Osteocyte (in vitro differentiated cells): ENCODE results near the gene TTLL8. TPM values are rescaled to one million over a fixed set of nuclear protein-coding genes. Genes with fewer than 3 reads are reported as not detected.
A peak's percentile ranks its signal among the peaks of the same experiment; 100 is the strongest.

ENCODE experiments used
- DNase-seq: peaks from one replicate; pipeline ENCODE4 v3.0.0; 2021; ENCODE audit warnings: mixed read lengths; ENCODE audit not compliant: unreplicated experiment; ENCODE audit errors: extremely low spot score
- H3K27ac Mint-ChIP-seq: one replicate; pipeline ENCODE4 v1.8.0; 2021; ENCODE audit warnings: mild to moderate bottlenecking, mixed read lengths; ENCODE audit not compliant: unreplicated experiment
- H3K27me3 Mint-ChIP-seq: one replicate; pipeline ENCODE4 v1.8.0; 2021; ENCODE audit warnings: mixed read lengths; ENCODE audit not compliant: unreplicated experiment
- H3K36me3 Mint-ChIP-seq: one replicate; pipeline ENCODE4 v1.8.0; 2021; ENCODE audit warnings: mixed read lengths; ENCODE audit not compliant: unreplicated experiment
- H3K4me1 Mint-ChIP-seq: one replicate; pipeline ENCODE4 v1.8.0; 2021; ENCODE audit warnings: mixed read lengths; ENCODE audit not compliant: unreplicated experiment
- H3K4me3 Mint-ChIP-seq: one replicate; pipeline ENCODE4 v1.8.0; 2021; ENCODE audit warnings: mild to moderate bottlenecking, moderate library complexity, mixed read lengths; ENCODE audit not compliant: unreplicated experiment
- H3K9me3 Mint-ChIP-seq: one replicate; pipeline ENCODE4 v1.8.0; 2021; ENCODE audit warnings: mixed read lengths; ENCODE audit not compliant: unreplicated experiment
- CTCF ChIP-seq: fragments of 200-600 bp; sonication (generic); IDR thresholded peaks from 2 replicates; pipeline ENCODE4 v1.5.0; 2021; ENCODE audit warnings: antibody characterized with exemption, mild to moderate bottlenecking, moderate library complexity
- total RNA-seq: library from RNA; stranded (reverse); gene quantifications from 2 replicates; pipeline ENCODE4 v1.2.1, GENCODE V29; 2021

Gene TTLL8
- total RNA-seq, 1 donor from 2014 or later: not detected

- H3K27ac Mint-ChIP-seq: no peak overlapping the region
- no peak for TF ChIP-seq CTCF
- no peak for DNase-seq
- peaks cover 13% of the 10 kb centered on the region for H3K27me3 Mint-ChIP-seq
- peaks cover 2% of the 10 kb centered on the region for H3K4me1 Mint-ChIP-seq
- no peaks in the 10 kb centered on the region for H3K9me3 Mint-ChIP-seq
- H3K4me3 Mint-ChIP-seq: no peak overlapping the region
- no peaks in the 10 kb centered on the region for H3K36me3 Mint-ChIP-seq
These were observed 58.8 kb downstream of the TTLL8 start for GRCh38 chr22:49999063-49999945.

GRCh38 chr22:49998718-49999062 lies 59.4 kb downstream of the TTLL8 start:
- no peak overlapping the region for H3K27ac Mint-ChIP-seq
- H3K4me3 Mint-ChIP-seq: no peak overlapping the region
- H3K4me1 Mint-ChIP-seq: peaks cover 2% of the 10 kb centered on the region
- no peaks in the 10 kb centered on the region for H3K36me3 Mint-ChIP-seq
- TF ChIP-seq CTCF: no peak
- no peak for DNase-seq
- no peaks in the 10 kb centered on the region for H3K9me3 Mint-ChIP-seq
- H3K27me3 Mint-ChIP-seq: peaks cover 12% of the 10 kb centered on the region

GRCh38 chr22:49997932-49998717 lies 60.0 kb downstream of the TTLL8 start:
- Mint-ChIP-seq H3K27ac (no peak overlapping the region), H3K4me3 (no peak overlapping the region), H3K27me3 (peaks cover 9% of the 10 kb centered on the region), H3K36me3 (no peaks in the 10 kb centered on the region), H3K4me1 (peaks cover 2% of the 10 kb centered on the region), H3K9me3 (no peaks in the 10 kb centered on the region)
- DNase-seq: no peak
- TF ChIP-seq CTCF: no peak

- DNase-seq: no peak
- Mint-ChIP-seq H3K4me1 (peaks cover 2% of the 10 kb centered on the region), H3K27ac (no peak overlapping the region), H3K4me3 (no peak overlapping the region), H3K36me3 (no peaks in the 10 kb centered on the region), H3K9me3 (no peaks in the 10 kb centered on the region), H3K27me3 (peaks cover 5% of the 10 kb centered on the region)
- no peak for TF ChIP-seq CTCF
These were observed 60.9 kb downstream of the TTLL8 start for GRCh38 chr22:49997251-49997599.

- DNase-seq: peak; percentile 81
- no peak for TF ChIP-seq CTCF
- peaks cover 5% of the 10 kb centered on the region for H3K27me3 Mint-ChIP-seq
- H3K4me3 Mint-ChIP-seq: no peak overlapping the region
- peaks cover 3% of the 10 kb centered on the region for H3K9me3 Mint-ChIP-seq
- H3K27ac Mint-ChIP-seq: no peak overlapping the region
- H3K36me3 Mint-ChIP-seq: no peaks in the 10 kb centered on the region
- peaks cover 2% of the 10 kb centered on the region for H3K4me1 Mint-ChIP-seq
These were observed 61.4 kb downstream of the TTLL8 start for GRCh38 chr22:49996518-49997250.
